NCI-H1694 treated with DMSO at 0.1 percent for 48 hours (cell line): Measurements from ENCODE around the gene PPP1R9B.
A peak's percentile ranks its signal among the peaks of the same experiment; 100 is the strongest.

ENCODE experiments used
- DNase-seq: peaks from one replicate; lab custom pipeline; 2025; lab: John Stamatoyannopoulos, UW

Gene PPP1R9B

GRCh38 chr17:50150354-50151040 lies at the start of gene PPP1R9B:
PPP1R9B (minus strand) TSS chr17:50150677; CDS start chr17:50150513, 164 bp downstream.
- DNase-seq: no peak

- peak; percentile 60 for DNase-seq
Measured at GRCh38 chr17:50199803-50200456, 49.5 kb upstream of the PPP1R9B start.

- DNase-seq: no peak
Measured at GRCh38 chr17:50199211-50199802, 48.8 kb upstream of the PPP1R9B start.

- DNase-seq: peak; percentile 53
Measured at GRCh38 chr17:50198026-50198669, 47.7 kb upstream of the PPP1R9B start.

GRCh38 chr17:50196826-50197225 lies 46.3 kb upstream of the PPP1R9B start:
- DNase-seq: no peak

- DNase-seq: no peak
Measured at GRCh38 chr17:50196036-50196435, 45.6 kb upstream of the PPP1R9B start.

GRCh38 chr17:50194934-50195865 lies 44.7 kb upstream of the PPP1R9B start:
- no peak for DNase-seq

- no peak for DNase-seq
Measured at GRCh38 chr17:50194140-50194933, 43.9 kb upstream of the PPP1R9B start.

GRCh38 chr17:50192618-50193291 lies 42.3 kb upstream of the PPP1R9B start:
- no peak for DNase-seq

GRCh38 chr17:50192144-50192617 lies 41.7 kb upstream of the PPP1R9B start:
- DNase-seq: no peak

GRCh38 chr17:50191359-50192143 lies 41.1 kb upstream of the PPP1R9B start:
- DNase-seq: no peak

- DNase-seq: no peak
Measured at GRCh38 chr17:50190603-50191358, 40.3 kb upstream of the PPP1R9B start.

- DNase-seq: no peak
Measured at GRCh38 chr17:50190293-50190602, 39.8 kb upstream of the PPP1R9B start.

GRCh38 chr17:50189550-50190292 lies 39.2 kb upstream of the PPP1R9B start:
- DNase-seq: no peak

- DNase-seq: no peak
Measured at GRCh38 chr17:50188921-50189549, 38.6 kb upstream of the PPP1R9B start.

GRCh38 chr17:50188531-50188920 lies 38.0 kb upstream of the PPP1R9B start:
- no peak for DNase-seq

- DNase-seq: no peak
Measured at GRCh38 chr17:50187751-50188530, 37.5 kb upstream of the PPP1R9B start.
